ENCODE measurements around the gene BACE1.
"Not testable (repeated sequence)": the region's sequence is repeated elsewhere in the genome, so short reads cannot be mapped to it uniquely, and the experiment has no call there.

BACE1 gene

DNA sequence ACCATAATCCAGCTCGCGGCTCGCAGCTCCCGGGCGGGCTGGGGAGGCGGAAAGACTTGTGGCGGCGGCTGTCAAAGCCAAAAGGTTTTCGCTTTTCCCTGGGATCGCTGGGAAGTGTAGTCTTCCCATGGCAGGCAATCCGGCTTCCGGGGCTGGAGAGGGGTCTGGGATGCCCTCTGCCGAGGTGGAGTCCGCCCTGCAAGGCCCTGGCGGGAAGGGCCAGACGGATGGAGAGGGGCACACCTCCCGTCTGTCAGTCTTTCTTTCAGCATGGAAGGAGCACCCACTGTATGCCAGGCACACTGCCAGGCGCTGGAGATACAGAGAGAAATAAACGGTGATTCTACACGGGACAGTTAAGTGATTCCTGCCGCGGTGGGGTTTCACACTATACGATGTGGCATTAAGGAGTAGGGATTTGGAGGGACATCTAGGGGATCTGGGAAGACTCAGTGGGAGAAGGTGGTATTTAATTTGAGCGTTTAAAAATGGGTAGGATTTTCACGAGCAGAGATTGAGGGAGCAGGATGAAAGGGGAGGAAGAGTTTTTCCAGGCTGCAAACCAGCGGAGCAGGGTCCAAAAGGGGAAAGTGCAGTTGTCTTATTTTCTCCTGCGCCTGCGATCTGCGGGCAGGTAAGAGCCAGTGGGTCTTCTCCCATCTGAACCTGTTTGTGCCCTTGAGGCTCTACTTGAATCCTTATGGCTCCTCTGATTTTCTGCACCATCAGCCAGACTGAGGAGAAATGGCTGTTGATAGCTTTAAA, at the start of gene BACE1:
BACE1 (minus strand) TSS at position 60 of the 765 bp plus-strand sequence. CDS start 461 bp downstream, outside the sequence.
- peak; percentile 51 for DNase-seq
- H3K27ac Mint-ChIP-seq = no peak within 1 kb of the TSS
- H3K9me3 Mint-ChIP-seq = no peaks in the 10 kb centered on the region
- H3K4me3 Mint-ChIP-seq = peak within 1 kb of the TSS; percentile 75
- H3K36me3 Mint-ChIP-seq (ENCODE audit: low read depth) = no peaks in the 10 kb centered on the region
- peaks cover 8% of the 10 kb centered on the region for H3K4me1 Mint-ChIP-seq (ENCODE audit: low read depth)
- H3K27me3 Mint-ChIP-seq = peaks cover 35% of the 10 kb centered on the region

GRCh38 chr11:117361432-117361831, 45.4 kb upstream of the BACE1 start:
- Mint-ChIP-seq H3K4me3 (no peak overlapping the region), H3K27ac (no peak overlapping the region), H3K27me3 (no peaks in the 10 kb centered on the region), H3K36me3 (ENCODE audit: low read depth) (peaks cover 82% of the 10 kb centered on the region), H3K9me3 (no peaks in the 10 kb centered on the region), H3K4me1 (ENCODE audit: low read depth) (no peaks in the 10 kb centered on the region)
- no peak for DNase-seq

- DNase-seq = no peak
- Mint-ChIP-seq H3K4me3 (no peak overlapping the region), H3K4me1 (ENCODE audit: low read depth) (no peaks in the 10 kb centered on the region), H3K27me3 (no peaks in the 10 kb centered on the region), H3K27ac (no peak overlapping the region), H3K36me3 (ENCODE audit: low read depth) (peaks cover 81% of the 10 kb centered on the region), H3K9me3 (no peaks in the 10 kb centered on the region)
These were observed 40.3 kb upstream of the BACE1 start for GRCh38 chr11:117356126-117356890.

GRCh38 chr11:117354550-117354949, 38.5 kb upstream of the BACE1 start:
- DNase-seq = no peak
- no peaks in the 10 kb centered on the region for H3K9me3 Mint-ChIP-seq
- H3K36me3 Mint-ChIP-seq (ENCODE audit: low read depth) = peaks cover 81% of the 10 kb centered on the region
- H3K27ac Mint-ChIP-seq = no peak overlapping the region
- H3K27me3 Mint-ChIP-seq = no peaks in the 10 kb centered on the region
- H3K4me3 Mint-ChIP-seq = no peak overlapping the region
- no peaks in the 10 kb centered on the region for H3K4me1 Mint-ChIP-seq (ENCODE audit: low read depth)

- H3K4me3 Mint-ChIP-seq = no peak overlapping the region
- DNase-seq = no peak
- H3K36me3 Mint-ChIP-seq (ENCODE audit: low read depth) = peaks cover 80% of the 10 kb centered on the region
- H3K27ac Mint-ChIP-seq = no peak overlapping the region
- H3K9me3 Mint-ChIP-seq = no peaks in the 10 kb centered on the region
- no peaks in the 10 kb centered on the region for H3K27me3 Mint-ChIP-seq
- no peaks in the 10 kb centered on the region for H3K4me1 Mint-ChIP-seq (ENCODE audit: low read depth)
These were observed 29.0 kb upstream of the BACE1 start for GRCh38 chr11:117345039-117345438.

DNA sequence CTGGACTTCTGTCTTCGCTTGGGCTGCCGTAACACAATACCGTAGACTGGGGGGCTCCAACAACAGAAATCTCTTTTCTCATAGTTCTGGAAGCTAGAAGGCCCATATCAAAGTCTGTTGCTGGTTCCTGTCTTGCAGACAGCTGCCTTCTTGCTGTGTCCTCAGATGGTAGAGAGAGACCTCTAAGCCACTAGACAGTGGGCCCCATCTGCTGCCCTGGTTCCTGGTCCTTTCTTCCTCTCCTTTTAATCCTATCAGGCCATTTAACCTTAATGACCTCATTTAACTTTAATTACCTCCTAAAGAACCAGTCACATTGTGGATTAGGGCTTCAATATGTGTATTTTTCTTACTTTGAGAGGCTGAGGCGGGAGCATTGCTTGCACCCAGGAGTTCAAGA, 21.0 kb upstream of the BACE1 start:
- peaks cover 67% of the 10 kb centered on the region for H3K36me3 Mint-ChIP-seq (ENCODE audit: low read depth)
- no peaks in the 10 kb centered on the region for H3K27me3 Mint-ChIP-seq
- H3K27ac Mint-ChIP-seq = no peak overlapping the region
- no peak overlapping the region for H3K4me3 Mint-ChIP-seq
- peaks cover 2% of the 10 kb centered on the region for H3K4me1 Mint-ChIP-seq (ENCODE audit: low read depth)
- no peak for DNase-seq
- H3K9me3 Mint-ChIP-seq = no peaks in the 10 kb centered on the region

- peaks cover 51% of the 10 kb centered on the region for H3K36me3 Mint-ChIP-seq (ENCODE audit: low read depth)
- DNase-seq = no peak
- no peak overlapping the region for H3K27ac Mint-ChIP-seq
- no peaks in the 10 kb centered on the region for H3K9me3 Mint-ChIP-seq
- peaks cover 4% of the 10 kb centered on the region for H3K4me1 Mint-ChIP-seq (ENCODE audit: low read depth)
- no peaks in the 10 kb centered on the region for H3K27me3 Mint-ChIP-seq
- H3K4me3 Mint-ChIP-seq = no peak overlapping the region
These were observed 19.3 kb upstream of the BACE1 start for GRCh38 chr11:117335399-117335798.

GRCh38 chr11:117334896-117335295, 18.8 kb upstream of the BACE1 start:
- no peaks in the 10 kb centered on the region for H3K9me3 Mint-ChIP-seq
- no peak overlapping the region for H3K27ac Mint-ChIP-seq
- H3K27me3 Mint-ChIP-seq = no peaks in the 10 kb centered on the region
- H3K36me3 Mint-ChIP-seq (ENCODE audit: low read depth) = peaks cover 46% of the 10 kb centered on the region
- H3K4me1 Mint-ChIP-seq (ENCODE audit: low read depth) = peaks cover 7% of the 10 kb centered on the region
- H3K4me3 Mint-ChIP-seq = no peak overlapping the region
- DNase-seq = no peak

- Mint-ChIP-seq H3K27me3 (no peaks in the 10 kb centered on the region), H3K27ac (no peak overlapping the region), H3K9me3 (no peaks in the 10 kb centered on the region), H3K4me1 (ENCODE audit: low read depth) (peaks cover 7% of the 10 kb centered on the region), H3K4me3 (no peak overlapping the region), H3K36me3 (ENCODE audit: low read depth) (peaks cover 38% of the 10 kb centered on the region)
- DNase-seq = no peak
These were observed 17.9 kb upstream of the BACE1 start for GRCh38 chr11:117333917-117334316.

- Mint-ChIP-seq H3K4me1 (ENCODE audit: low read depth) (peaks cover 7% of the 10 kb centered on the region), H3K4me3 (no peak overlapping the region), H3K27ac (no peak overlapping the region), H3K9me3 (no peaks in the 10 kb centered on the region), H3K27me3 (no peaks in the 10 kb centered on the region), H3K36me3 (ENCODE audit: low read depth) (peaks cover 28% of the 10 kb centered on the region)
- no peak for DNase-seq
These were observed 16.8 kb upstream of the BACE1 start for GRCh38 chr11:117332843-117333242.

GRCh38 chr11:117328375-117329010, 12.4 kb upstream of the BACE1 start:
- H3K27me3 Mint-ChIP-seq = no peaks in the 10 kb centered on the region
- H3K4me3 Mint-ChIP-seq = no peak overlapping the region
- H3K36me3 Mint-ChIP-seq (ENCODE audit: low read depth) = peaks cover 5% of the 10 kb centered on the region
- no peak overlapping the region for H3K27ac Mint-ChIP-seq
- H3K9me3 Mint-ChIP-seq = no peaks in the 10 kb centered on the region
- no peak for DNase-seq
- peaks cover 9% of the 10 kb centered on the region for H3K4me1 Mint-ChIP-seq (ENCODE audit: low read depth)

DNA sequence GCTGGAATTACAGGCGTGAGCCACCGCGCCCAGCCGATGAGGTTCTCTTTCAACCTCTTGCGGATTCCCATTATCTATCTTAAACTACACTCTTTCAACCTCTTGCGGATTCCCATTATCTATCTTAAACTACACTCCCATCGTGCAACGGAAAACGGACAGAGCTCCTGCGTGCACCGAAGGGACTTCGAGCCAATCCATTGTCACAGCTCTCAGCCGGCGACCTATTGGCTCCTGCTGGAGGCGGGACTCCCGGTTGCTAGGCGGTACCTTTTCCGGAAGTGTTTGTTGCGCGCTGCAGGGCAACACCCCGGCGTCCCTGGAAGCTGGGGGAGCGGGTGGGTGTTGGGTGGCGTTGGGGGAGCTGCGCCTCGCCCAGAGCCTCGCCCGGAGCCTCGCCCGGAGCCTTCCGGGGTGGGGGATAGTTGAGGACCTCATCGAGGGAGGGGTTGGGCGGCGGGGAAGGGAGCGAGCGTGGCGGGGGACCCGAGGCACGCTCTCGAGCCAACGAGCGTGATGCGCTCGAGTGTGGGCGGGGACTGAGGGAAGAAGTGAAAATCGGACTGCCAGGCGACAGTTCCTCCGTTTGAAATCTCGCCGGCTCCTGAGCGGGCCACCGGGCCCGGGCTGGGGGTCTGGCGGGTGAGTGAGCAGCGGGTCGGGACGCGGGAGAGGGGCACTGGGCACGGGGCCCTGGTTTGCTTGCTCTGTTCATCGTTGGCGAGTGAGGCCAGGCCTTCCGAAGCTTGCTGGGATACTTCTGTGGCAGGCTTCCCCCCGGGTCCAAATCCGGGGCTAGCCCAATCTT, 11.7 kb upstream of the BACE1 start, which contains the start of gene CEP164:
CEP164 (plus strand) TSS at position 288 of the 808 bp plus-strand sequence. CDS start 10,733 bp downstream, outside the sequence.
- Mint-ChIP-seq H3K4me3 (no peak within 1 kb of the TSS), H3K9me3 (no peaks in the 10 kb centered on the region), H3K27ac (no peak within 1 kb of the TSS), H3K4me1 (ENCODE audit: low read depth) (peaks cover 9% of the 10 kb centered on the region), H3K27me3 (no peaks in the 10 kb centered on the region), H3K36me3 (ENCODE audit: low read depth) (peaks cover 5% of the 10 kb centered on the region)
- peak; percentile 95 for DNase-seq

DNA sequence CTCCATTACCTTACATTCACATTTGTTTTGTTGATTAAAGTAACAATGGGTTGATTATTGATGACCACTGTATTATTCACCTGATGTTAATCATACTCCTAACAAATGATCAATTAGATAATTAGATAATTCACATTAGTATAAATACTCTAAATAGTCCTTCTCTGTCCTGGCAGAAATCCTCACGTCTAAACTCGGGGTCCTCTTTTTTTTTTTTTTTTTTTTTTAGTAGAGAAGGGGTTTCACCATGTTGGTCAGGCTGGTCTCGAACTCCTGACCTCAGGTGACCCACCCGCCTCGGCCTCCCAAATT, 11.2 kb upstream of the BACE1 start:
- not testable (repeated sequence) for H3K36me3 Mint-ChIP-seq (ENCODE audit: low read depth); H3K27ac Mint-ChIP-seq; H3K27me3 Mint-ChIP-seq; H3K4me1 Mint-ChIP-seq (ENCODE audit: low read depth); H3K4me3 Mint-ChIP-seq; DNase-seq; H3K9me3 Mint-ChIP-seq

- peaks cover 26% of the 10 kb centered on the region for H3K27me3 Mint-ChIP-seq
- no peaks in the 10 kb centered on the region for H3K9me3 Mint-ChIP-seq
- peaks cover 8% of the 10 kb centered on the region for H3K4me1 Mint-ChIP-seq (ENCODE audit: low read depth)
- H3K36me3 Mint-ChIP-seq (ENCODE audit: low read depth) = no peaks in the 10 kb centered on the region
- no peak overlapping the region for H3K4me3 Mint-ChIP-seq
- DNase-seq = no peak
- no peak overlapping the region for H3K27ac Mint-ChIP-seq
These were observed 3.3 kb upstream of the BACE1 start for GRCh38 chr11:117319214-117319840.
